ENCODE data around the gene CDK18.
A peak's percentile ranks its signal among the peaks of the same experiment; 100 is the strongest.

- no peak for TF ChIP-seq CTCF (IDR thresholded peaks at IDR 0.05)
- TF ChIP-seq POLR2AphosphoS5 (IDR thresholded peaks at IDR 0.05) = peak in 2 of 3 donors; percentile 68 to 82
Observed at GRCh38 chr1:205565799-205566198, 61.3 kb downstream of the CDK18 start.

Data from stomach (tissue), 4 donors.